Upper lobe of right lung (tissue), 1 donor: ENCODE measurements around the gene DOK7. TPM values are rescaled to one million over a fixed set of nuclear protein-coding genes. Genes with fewer than 3 reads are reported as not detected.

Experiments
- ATAC-seq: fragments of 200-7000 bp; cut with Tn5 transposase; one replicate; pipeline ENCODE4 v1.9.1; 2020; ENCODE audit warnings: mild to moderate bottlenecking, moderate library complexity
- DNase-seq: peaks from one replicate; pipeline ENCODE4 v3.0.0-alpha.2; 2020
- H3K27ac ChIP-seq: fragments of 200-600 bp; one replicate; pipeline ENCODE4 v1.8.0; 2022
- H3K27me3 ChIP-seq: fragments of 200-600 bp; one replicate; pipeline ENCODE4 v1.8.0; 2022; ENCODE audit warnings: mild to moderate bottlenecking
- H3K36me3 ChIP-seq: fragments of 200-600 bp; one replicate; pipeline ENCODE4 v1.8.0; 2022
- H3K4me1 ChIP-seq: fragments of 200-600 bp; one replicate; pipeline ENCODE4 v1.8.0; 2022
- H3K4me3 ChIP-seq: fragments of 200-600 bp; one replicate; pipeline ENCODE4 v1.8.0; 2022; ENCODE audit warnings: mild to moderate bottlenecking
- H3K9me3 ChIP-seq: fragments of 200-600 bp; one replicate; pipeline ENCODE4 v1.8.0; 2022
- intact Hi-C: fragments of 100-400 bp; cut with DNase I; formaldehyde crosslinking; loops from one replicate; pipeline ENCODE4 v1.11.0; 2022
- total RNA-seq: library from RNA; stranded (reverse); fragmentation: NEBNext Ultra II Directional; extraction: Animal tissue kit (Norgen Biotek cat#: 25700); gene quantifications from one replicate; pipeline ENCODE4 v1.2.1, GENCODE V29; 2021
- TF ChIP-seq, protein P1 (sequence below): fragments of 200-600 bp; IDR thresholded peaks from one replicate; pipeline ENCODE4 v1.8.0; 2022; ENCODE audit warnings: antibody characterized with exemption
- donor health status: DM: no; HTN: yes; CAD: no; lungs with severe emphysema.

The DOK7 gene
- total RNA-seq, 1 donor from 2014 or later: 3.6 TPM

GRCh38 chr4:3470244-3471097 is 7.4 kb downstream of the DOK7 start:
- Histone ChIP-seq H3K27me3 (peaks cover 18% of the 10 kb centered on the region), H3K9me3 (no peaks in the 10 kb centered on the region), H3K4me1 (no peaks in the 10 kb centered on the region), H3K27ac (no peak overlapping the region), H3K4me3 (no peak overlapping the region), H3K36me3 (no peaks in the 10 kb centered on the region)
- DNase-seq (no peak), ATAC-seq (no peak)
- intact Hi-C loops: no loop called here
- TF ChIP-seq, protein P1, sequence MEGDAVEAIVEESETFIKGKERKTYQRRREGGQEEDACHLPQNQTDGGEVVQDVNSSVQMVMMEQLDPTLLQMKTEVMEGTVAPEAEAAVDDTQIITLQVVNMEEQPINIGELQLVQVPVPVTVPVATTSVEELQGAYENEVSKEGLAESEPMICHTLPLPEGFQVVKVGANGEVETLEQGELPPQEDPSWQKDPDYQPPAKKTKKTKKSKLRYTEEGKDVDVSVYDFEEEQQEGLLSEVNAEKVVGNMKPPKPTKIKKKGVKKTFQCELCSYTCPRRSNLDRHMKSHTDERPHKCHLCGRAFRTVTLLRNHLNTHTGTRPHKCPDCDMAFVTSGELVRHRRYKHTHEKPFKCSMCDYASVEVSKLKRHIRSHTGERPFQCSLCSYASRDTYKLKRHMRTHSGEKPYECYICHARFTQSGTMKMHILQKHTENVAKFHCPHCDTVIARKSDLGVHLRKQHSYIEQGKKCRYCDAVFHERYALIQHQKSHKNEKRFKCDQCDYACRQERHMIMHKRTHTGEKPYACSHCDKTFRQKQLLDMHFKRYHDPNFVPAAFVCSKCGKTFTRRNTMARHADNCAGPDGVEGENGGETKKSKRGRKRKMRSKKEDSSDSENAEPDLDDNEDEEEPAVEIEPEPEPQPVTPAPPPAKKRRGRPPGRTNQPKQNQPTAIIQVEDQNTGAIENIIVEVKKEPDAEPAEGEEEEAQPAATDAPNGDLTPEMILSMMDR: no peak

DNA sequence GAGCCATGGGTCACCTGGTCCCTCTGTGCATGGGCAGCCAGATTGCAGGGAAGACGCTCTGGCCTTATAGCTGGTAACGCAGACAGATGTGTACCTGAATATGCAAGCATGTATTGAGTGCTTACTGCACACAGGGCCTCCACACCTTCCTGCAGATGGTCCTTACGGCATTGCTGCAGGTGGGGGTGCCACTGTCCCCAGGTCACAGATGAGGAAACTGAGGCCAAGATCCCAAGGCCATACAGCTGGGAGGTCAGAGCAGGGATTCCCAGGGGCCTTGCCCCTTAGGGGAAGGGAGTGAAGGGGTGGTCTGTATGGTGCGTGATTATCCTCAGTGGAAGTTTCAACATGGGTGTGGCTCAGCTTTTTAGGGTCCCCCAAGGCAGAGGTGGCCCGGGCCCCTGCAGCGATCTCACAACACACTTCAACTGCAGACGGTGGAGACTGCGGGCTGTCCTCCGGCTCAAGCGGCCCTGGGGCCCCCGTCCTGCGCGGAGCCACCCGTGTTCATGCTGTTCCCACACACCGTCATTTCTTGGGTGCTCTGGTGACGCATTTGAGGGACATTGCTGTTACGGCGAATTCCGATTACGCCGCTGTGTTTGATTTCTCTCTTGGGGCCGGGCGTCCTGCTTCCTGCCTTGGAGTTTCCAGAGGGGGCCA is 8.1 kb downstream of the DOK7 start:
- no peak for DNase-seq
- TF ChIP-seq, protein P1: no peak
- no peak overlapping the region for H3K27ac ChIP-seq
- H3K9me3 ChIP-seq: no peaks in the 10 kb centered on the region
- H3K27me3 ChIP-seq: peaks cover 10% of the 10 kb centered on the region
- H3K36me3 ChIP-seq: no peaks in the 10 kb centered on the region
- no peak for ATAC-seq
- H3K4me1 ChIP-seq: no peaks in the 10 kb centered on the region
- intact Hi-C loops: no loop called here
- no peak overlapping the region for H3K4me3 ChIP-seq

- Histone ChIP-seq H3K27ac (no peak overlapping the region), H3K4me1 (no peaks in the 10 kb centered on the region), H3K9me3 (no peaks in the 10 kb centered on the region), H3K4me3 (no peak overlapping the region), H3K36me3 (no peaks in the 10 kb centered on the region), H3K27me3 (peaks cover 4% of the 10 kb centered on the region)
- DNase-seq: no peak
- intact Hi-C loops: no loop called here
- ATAC-seq: no peak
- TF ChIP-seq, protein P1: no peak
These were observed 8.8 kb downstream of the DOK7 start for GRCh38 chr4:3471886-3472285.

DNA sequence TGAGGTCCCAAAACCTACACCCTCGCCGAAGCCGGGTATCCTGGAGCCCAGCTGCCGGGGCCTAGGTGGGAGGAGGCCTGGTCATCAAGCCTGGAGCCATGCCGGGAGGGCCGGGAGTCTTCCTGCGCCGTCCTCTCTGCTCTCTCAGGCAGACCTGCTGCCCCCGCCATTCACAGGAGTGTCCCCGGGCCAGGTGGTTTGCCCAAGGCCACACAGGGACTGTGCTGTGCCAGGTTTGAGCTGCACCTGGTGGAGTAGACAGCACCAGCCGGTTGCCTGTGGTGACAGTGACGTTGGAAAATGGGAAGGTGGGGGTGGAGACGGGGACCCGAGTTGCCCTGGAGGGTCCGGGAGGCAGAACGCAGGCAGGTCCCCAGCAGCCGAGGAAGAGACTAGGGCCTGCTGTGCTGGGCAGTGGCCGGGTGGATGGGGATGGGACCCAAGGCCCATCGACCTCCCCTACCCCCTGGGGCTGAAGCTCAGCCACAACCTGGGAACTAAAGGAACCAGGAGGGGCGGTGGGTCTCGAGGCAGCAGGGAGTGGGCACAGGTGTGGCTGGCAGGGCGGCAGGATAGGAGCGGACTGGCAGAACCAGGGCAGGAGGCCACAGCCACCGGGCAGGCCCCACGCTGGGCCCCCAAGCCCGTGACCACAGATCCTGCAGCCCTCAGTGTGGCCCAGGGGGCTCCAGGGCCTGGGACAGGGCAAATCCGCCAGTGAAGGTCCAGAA is 9.5 kb downstream of the DOK7 start:
- intact Hi-C loops: no loop called here
- no peak overlapping the region for H3K27ac ChIP-seq

More for the DNA sequence above, 9.5 kb downstream of the DOK7 start:
- Histone ChIP-seq H3K36me3 (no peaks in the 10 kb centered on the region), H3K9me3 (no peaks in the 10 kb centered on the region), H3K4me3 (no peak overlapping the region), H3K27me3 (peaks cover 4% of the 10 kb centered on the region), H3K4me1 (no peaks in the 10 kb centered on the region)
- DNase-seq (no peak), ATAC-seq (no peak)
- TF ChIP-seq, protein P1: no peak
